ENCODE results near the gene CLASP2.

The CLASP2 gene

GRCh38 chr3:33751336-33751735 is 33.3 kb upstream of the CLASP2 start:
- H2AK5ac ChIP-seq (ENCODE audit: low read length) = no peak overlapping the region
- no peak overlapping the region for H2BK5ac ChIP-seq (ENCODE audit: low read depth, low read length, poor library complexity)
- peaks cover 5% of the 10 kb centered on the region for H3K9me3 ChIP-seq (ENCODE audit: insufficient read depth, low read depth, low read length)
- H3K4me3 ChIP-seq (ENCODE audit: low read depth, low read length) = no peak overlapping the region
- no peaks in the 10 kb centered on the region for H3K36me3 ChIP-seq (ENCODE audit: control insufficient read depth in 1 of 2, insufficient read depth in 2 of 2, low read length in 2 of 2)
- H2BK12ac ChIP-seq (ENCODE audit: low read length) = no peak overlapping the region
- no peaks in the 10 kb centered on the region for H3K79me2 ChIP-seq (ENCODE audit: control insufficient read depth, insufficient read depth, low read length, poor library complexity)
- H3K18ac ChIP-seq (ENCODE audit: low read length) = no peak overlapping the region
- no peak overlapping the region for H3K9ac ChIP-seq (ENCODE audit: low read length)
- no peak overlapping the region for H3K23ac ChIP-seq (ENCODE audit: low read length)
- no peak overlapping the region for H3K4ac ChIP-seq (ENCODE audit: low read depth, low read length)
- DNase-seq = no peak
- H2BK120ac ChIP-seq (ENCODE audit: insufficient read depth, low read length, poor library complexity) = no peak overlapping the region
- no peak overlapping the region for H3K14ac ChIP-seq (ENCODE audit: low read length)
- H3K27me3 ChIP-seq (ENCODE audit: insufficient read depth, low read length) = no peaks in the 10 kb centered on the region
- no peak overlapping the region for H3K27ac ChIP-seq (ENCODE audit: low read depth, low read length)
- no peaks in the 10 kb centered on the region for H3K4me1 ChIP-seq (ENCODE audit: control insufficient read depth in 1 of 2, insufficient read depth in 2 of 2, low read length in 2 of 2)
- no peaks in the 10 kb centered on the region for H3K79me1 ChIP-seq (ENCODE audit: low read length)
- no peak overlapping the region for H2AFZ ChIP-seq (ENCODE audit: insufficient read depth, low read length, poor library complexity)
- H3K4me2 ChIP-seq (ENCODE audit: low read length) = no peak overlapping the region
- no peak overlapping the region for H4K12ac ChIP-seq (ENCODE audit: low read depth, low read length)
- no CpG with 5 or more reads among the region's 2 CpGs for WGBS (ENCODE audit: extremely low coverage, insufficient coverage, insufficient read length)
- no peak overlapping the region for H4K8ac ChIP-seq (ENCODE audit: low read depth, low read length)
- no peak overlapping the region for H4K91ac ChIP-seq (ENCODE audit: low read depth, low read length)

GRCh38 chr3:33750211-33750548 is 32.1 kb upstream of the CLASP2 start:
- H3K27me3 ChIP-seq (ENCODE audit: insufficient read depth, low read length) = no peaks in the 10 kb centered on the region
- H4K12ac ChIP-seq (ENCODE audit: low read depth, low read length) = no peak overlapping the region
- H3K23ac ChIP-seq (ENCODE audit: low read length) = no peak overlapping the region
- no peak overlapping the region for H4K8ac ChIP-seq (ENCODE audit: low read depth, low read length)
- no peak overlapping the region for H3K4me2 ChIP-seq (ENCODE audit: low read length)
- H2AFZ ChIP-seq (ENCODE audit: insufficient read depth, low read length, poor library complexity) = no peak overlapping the region
- H2BK120ac ChIP-seq (ENCODE audit: insufficient read depth, low read length, poor library complexity) = no peak overlapping the region
- H3K4ac ChIP-seq (ENCODE audit: low read depth, low read length) = no peak overlapping the region
- H2AK5ac ChIP-seq (ENCODE audit: low read length) = no peak overlapping the region
- H3K79me2 ChIP-seq (ENCODE audit: control insufficient read depth, insufficient read depth, low read length, poor library complexity) = no peaks in the 10 kb centered on the region
- peaks cover 5% of the 10 kb centered on the region for H3K9me3 ChIP-seq (ENCODE audit: insufficient read depth, low read depth, low read length)
- DNase-seq = no peak
- H3K4me3 ChIP-seq (ENCODE audit: low read depth, low read length) = no peak overlapping the region
- no peak overlapping the region for H2BK5ac ChIP-seq (ENCODE audit: low read depth, low read length, poor library complexity)
- no peak overlapping the region for H4K91ac ChIP-seq (ENCODE audit: low read depth, low read length)
- no peak overlapping the region for H3K9ac ChIP-seq (ENCODE audit: low read length)
- no peaks in the 10 kb centered on the region for H3K36me3 ChIP-seq (ENCODE audit: control insufficient read depth in 1 of 2, insufficient read depth in 2 of 2, low read length in 2 of 2)
- H3K14ac ChIP-seq (ENCODE audit: low read length) = no peak overlapping the region
- no peak overlapping the region for H3K27ac ChIP-seq (ENCODE audit: low read depth, low read length)
- no peaks in the 10 kb centered on the region for H3K79me1 ChIP-seq (ENCODE audit: low read length)
- WGBS (ENCODE audit: extremely low coverage, insufficient coverage, insufficient read length) = no CpG with 5 or more reads among the region's 3 CpGs
- no peak overlapping the region for H2BK12ac ChIP-seq (ENCODE audit: low read length)
- no peak overlapping the region for H3K18ac ChIP-seq (ENCODE audit: low read length)
- no peaks in the 10 kb centered on the region for H3K4me1 ChIP-seq (ENCODE audit: control insufficient read depth in 1 of 2, insufficient read depth in 2 of 2, low read length in 2 of 2)

GRCh38 chr3:33749546-33750210 is 31.6 kb upstream of the CLASP2 start:
- Histone ChIP-seq H4K12ac (ENCODE audit: low read depth, low read length) (no peak overlapping the region), H3K4me2 (ENCODE audit: low read length) (no peak overlapping the region), H3K4me1 (ENCODE audit: control insufficient read depth in 1 of 2, insufficient read depth in 2 of 2, low read length in 2 of 2) (no peaks in the 10 kb centered on the region), H2BK120ac (ENCODE audit: insufficient read depth, low read length, poor library complexity) (no peak overlapping the region), H3K23ac (ENCODE audit: low read length) (no peak overlapping the region), H2AK5ac (ENCODE audit: low read length) (no peak overlapping the region), H2AFZ (ENCODE audit: insufficient read depth, low read length, poor library complexity) (no peak overlapping the region), H3K27ac (ENCODE audit: low read depth, low read length) (no peak overlapping the region), H3K79me2 (ENCODE audit: control insufficient read depth, insufficient read depth, low read length, poor library complexity) (no peaks in the 10 kb centered on the region), H3K14ac (ENCODE audit: low read length) (no peak overlapping the region), H3K9me3 (ENCODE audit: insufficient read depth, low read depth, low read length) (peaks cover 5% of the 10 kb centered on the region), H3K9ac (ENCODE audit: low read length) (no peak overlapping the region), H3K36me3 (ENCODE audit: control insufficient read depth in 1 of 2, insufficient read depth in 2 of 2, low read length in 2 of 2) (no peaks in the 10 kb centered on the region), H3K4ac (ENCODE audit: low read depth, low read length) (no peak overlapping the region), H3K79me1 (ENCODE audit: low read length) (no peaks in the 10 kb centered on the region), H2BK5ac (ENCODE audit: low read depth, low read length, poor library complexity) (no peak overlapping the region), H4K91ac (ENCODE audit: low read depth, low read length) (no peak overlapping the region), H3K27me3 (ENCODE audit: insufficient read depth, low read length) (no peaks in the 10 kb centered on the region), H3K18ac (ENCODE audit: low read length) (no peak overlapping the region), H4K8ac (ENCODE audit: low read depth, low read length) (no peak overlapping the region), H2BK12ac (ENCODE audit: low read length) (no peak overlapping the region), H3K4me3 (ENCODE audit: low read depth, low read length) (no peak overlapping the region)
- DNase-seq = no peak
- no CpG with 5 or more reads among the region's 2 CpGs for WGBS (ENCODE audit: extremely low coverage, insufficient coverage, insufficient read length)

GRCh38 chr3:33746416-33747116 is 28.5 kb upstream of the CLASP2 start:
- Histone ChIP-seq H2AK5ac (ENCODE audit: low read length) (no peak overlapping the region), H3K27me3 (ENCODE audit: insufficient read depth, low read length) (no peaks in the 10 kb centered on the region), H2BK5ac (ENCODE audit: low read depth, low read length, poor library complexity) (no peak overlapping the region), H3K23ac (ENCODE audit: low read length) (no peak overlapping the region), H3K4me2 (ENCODE audit: low read length) (no peak overlapping the region), H3K79me1 (ENCODE audit: low read length) (no peaks in the 10 kb centered on the region), H3K4me3 (ENCODE audit: low read depth, low read length) (no peak overlapping the region), H3K4ac (ENCODE audit: low read depth, low read length) (no peak overlapping the region), H4K91ac (ENCODE audit: low read depth, low read length) (no peak overlapping the region), H2BK12ac (ENCODE audit: low read length) (no peak overlapping the region), H4K12ac (ENCODE audit: low read depth, low read length) (no peak overlapping the region), H3K18ac (ENCODE audit: low read length) (no peak overlapping the region), H3K4me1 (ENCODE audit: control insufficient read depth in 1 of 2, insufficient read depth in 2 of 2, low read length in 2 of 2) (no peaks in the 10 kb centered on the region), H3K79me2 (ENCODE audit: control insufficient read depth, insufficient read depth, low read length, poor library complexity) (no peaks in the 10 kb centered on the region), H2AFZ (ENCODE audit: insufficient read depth, low read length, poor library complexity) (no peak overlapping the region), H3K36me3 (ENCODE audit: control insufficient read depth in 1 of 2, insufficient read depth in 2 of 2, low read length in 2 of 2) (no peaks in the 10 kb centered on the region), H2BK120ac (ENCODE audit: insufficient read depth, low read length, poor library complexity) (no peak overlapping the region), H3K9ac (ENCODE audit: low read length) (no peak overlapping the region), H3K14ac (ENCODE audit: low read length) (no peak overlapping the region), H3K9me3 (ENCODE audit: insufficient read depth, low read depth, low read length) (no peaks in the 10 kb centered on the region), H3K27ac (ENCODE audit: low read depth, low read length) (no peak overlapping the region), H4K8ac (ENCODE audit: low read depth, low read length) (no peak overlapping the region)
- no peak for DNase-seq
- no CpG with 5 or more reads among the region's 7 CpGs for WGBS (ENCODE audit: extremely low coverage, insufficient coverage, insufficient read length)

Measured in trophoblast cell (in vitro differentiated cells and primary cell).